GM12865 (cell line): ENCODE measurements around the gene CELF4.

ENCODE experiments used
- DNase-seq: peaks from one replicate; pipeline ENCODE4 v3.0.0; 2010; ENCODE audit warnings: low read depth
- H3K4me3 ChIP-seq: 2 replicates; pipeline ENCODE4 v1.5.1; 2011; ENCODE audit warnings: mild to moderate bottlenecking, low read depth, low read length, control low read depth
- CTCF ChIP-seq: IDR thresholded peaks from 2 replicates; pipeline ENCODE4 v1.5.1; 2011; ENCODE audit warnings: low read length, control low read depth, low read depth, inconsistent platforms; ENCODE audit not compliant: insufficient read depth; ENCODE audit errors: missing control alignments

CELF4 gene

DNA sequence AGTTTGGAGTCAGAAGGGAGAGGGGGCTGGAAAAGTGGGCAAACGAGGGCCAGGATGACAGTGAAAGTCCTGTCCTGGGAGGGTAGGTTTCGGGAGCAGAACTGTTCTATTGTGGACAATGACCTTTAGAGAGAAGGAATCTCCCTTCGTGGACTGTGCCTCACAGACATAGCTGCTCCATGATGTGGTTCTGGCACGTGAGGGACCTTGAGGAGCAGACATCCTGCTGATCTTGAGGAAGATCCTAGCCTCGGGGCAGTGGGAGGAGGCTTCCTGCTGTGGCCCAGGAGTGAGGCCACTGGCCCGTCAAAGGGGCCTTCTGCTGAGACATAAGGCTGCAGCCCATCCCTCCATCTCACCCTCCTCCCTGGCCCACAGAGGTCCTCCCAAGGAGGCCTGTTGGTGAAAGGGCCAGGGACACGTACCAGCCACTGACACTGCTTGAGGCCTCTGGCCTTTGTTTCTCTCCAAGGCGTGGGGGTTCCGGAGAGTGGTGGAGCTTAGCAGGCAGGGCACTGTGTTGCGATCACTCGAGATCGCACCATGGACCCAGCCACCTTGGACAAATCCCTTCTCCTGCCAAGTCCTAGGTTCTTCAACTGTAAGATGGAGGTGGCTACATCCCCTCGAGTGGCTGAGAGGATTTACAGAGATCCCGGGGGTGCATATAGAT is 167.2 kb downstream of the CELF4 start:
- no peak for TF ChIP-seq CTCF
- DNase-seq, result no peak
- H3K4me3 ChIP-seq, result no peak overlapping the region

- DNase-seq, result no peak
- TF ChIP-seq CTCF, result no peak
- no peak overlapping the region for H3K4me3 ChIP-seq
These were observed 167.8 kb downstream of the CELF4 start for GRCh38 chr18:37397814-37398213.

- DNase-seq, result no peak
- no peak for TF ChIP-seq CTCF
- H3K4me3 ChIP-seq, result no peak overlapping the region
These were observed 168.5 kb downstream of the CELF4 start for GRCh38 chr18:37396971-37397720.

GRCh38 chr18:37395631-37396030 is 170.0 kb downstream of the CELF4 start:
- no peak for TF ChIP-seq CTCF
- DNase-seq, result no peak
- H3K4me3 ChIP-seq, result no peak overlapping the region

DNA sequence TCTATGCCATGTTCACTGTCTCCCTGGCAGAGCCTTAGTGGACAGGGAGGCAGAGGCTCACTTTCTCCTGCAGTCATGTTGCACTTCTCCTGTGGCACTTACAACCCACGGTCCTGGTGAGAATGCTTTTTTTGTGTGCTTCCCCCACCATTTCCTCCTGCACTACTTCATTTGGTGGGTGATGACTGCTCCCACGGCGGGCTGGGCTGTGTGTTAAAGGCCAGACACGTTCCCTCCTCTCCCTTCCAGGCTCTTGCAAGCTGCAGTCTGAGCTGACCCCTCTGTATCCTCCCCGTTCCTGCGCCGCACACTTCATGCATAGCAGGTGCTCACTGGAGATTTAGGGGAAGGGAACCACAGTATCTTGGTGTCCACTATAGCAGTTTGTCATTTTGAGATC is 170.5 kb downstream of the CELF4 start:
- DNase-seq, result no peak
- no peak for TF ChIP-seq CTCF
- no peak overlapping the region for H3K4me3 ChIP-seq

DNA sequence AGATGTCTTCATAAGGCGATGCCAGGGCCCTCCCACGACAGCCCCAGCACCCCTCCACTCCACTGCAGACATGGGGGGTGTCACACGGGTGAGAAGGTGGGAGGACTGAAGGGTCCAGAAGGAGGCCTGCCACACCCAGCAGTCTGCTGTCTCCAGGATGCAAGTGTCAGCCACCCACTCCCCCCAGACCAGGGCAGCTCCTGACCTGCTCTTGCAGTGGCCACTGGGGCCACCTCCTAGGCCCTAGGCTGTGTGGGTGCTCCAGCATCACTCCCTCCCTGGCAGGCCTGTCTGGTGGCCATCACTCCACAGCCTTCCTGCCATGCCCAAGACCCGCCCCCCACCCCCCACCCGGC is 171.0 kb downstream of the CELF4 start:
- no peak for TF ChIP-seq CTCF
- DNase-seq, result no peak
- H3K4me3 ChIP-seq, result no peak overlapping the region
